ENCODE measurements around the gene PPP1R17. TPM values are rescaled to one million over a fixed set of nuclear protein-coding genes. Genes with fewer than 3 reads are reported as not detected.

PPP1R17 gene
- total and polyA plus RNA-seq, 7 donors: not detected

DNA sequence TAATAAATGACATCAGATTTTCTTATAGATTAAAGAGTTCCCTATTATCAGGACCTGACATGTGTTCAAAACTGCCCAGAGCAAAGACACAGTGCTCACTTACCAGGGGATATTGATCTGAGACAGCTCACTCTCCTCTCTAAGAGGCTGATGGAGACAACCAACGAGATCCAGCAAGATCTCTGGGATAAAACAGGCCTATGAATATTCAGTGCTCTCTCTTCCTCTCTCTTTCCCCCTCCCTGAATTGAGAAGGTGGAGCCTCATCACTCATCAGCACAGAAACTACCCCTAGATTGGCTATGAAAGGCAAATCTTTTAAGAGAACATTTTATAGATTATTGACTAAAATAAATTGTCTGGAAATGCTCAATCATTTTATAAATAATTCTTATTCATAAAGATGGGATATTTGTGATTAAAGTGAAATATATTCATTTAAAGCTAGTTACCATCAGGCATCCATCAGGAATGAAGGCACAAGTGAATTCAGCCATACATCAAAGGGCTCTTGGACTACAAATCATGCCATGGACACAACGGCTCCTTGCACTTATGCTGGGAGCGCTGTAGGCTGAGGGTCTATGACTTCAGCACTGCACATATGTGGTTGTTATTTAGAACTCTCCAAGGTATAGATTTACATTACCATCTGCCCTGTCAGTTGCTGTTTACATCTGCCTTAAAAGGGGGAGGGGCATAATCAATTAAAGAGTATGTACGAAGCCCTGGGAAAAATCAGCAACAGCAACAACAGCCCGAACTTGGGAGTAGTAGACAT is 3.4 kb upstream of the PPP1R17 start:
- intact Hi-C loops (cut with DNase I): no loop called here
- Histone ChIP-seq H3K36me3 (no peaks in the 10 kb centered on the region), H3K4me3 (no peak overlapping the region), H3K4me1 (no peaks in the 10 kb centered on the region), H3K27ac (no peak overlapping the region), H3K27me3 (no peaks in the 10 kb centered on the region), H3K9me3 (no peaks in the 10 kb centered on the region)
- no peak for DNase-seq
- no peak for TF ChIP-seq EP300 (IDR thresholded peaks at IDR 0.05)
- TF ChIP-seq, protein P1, sequence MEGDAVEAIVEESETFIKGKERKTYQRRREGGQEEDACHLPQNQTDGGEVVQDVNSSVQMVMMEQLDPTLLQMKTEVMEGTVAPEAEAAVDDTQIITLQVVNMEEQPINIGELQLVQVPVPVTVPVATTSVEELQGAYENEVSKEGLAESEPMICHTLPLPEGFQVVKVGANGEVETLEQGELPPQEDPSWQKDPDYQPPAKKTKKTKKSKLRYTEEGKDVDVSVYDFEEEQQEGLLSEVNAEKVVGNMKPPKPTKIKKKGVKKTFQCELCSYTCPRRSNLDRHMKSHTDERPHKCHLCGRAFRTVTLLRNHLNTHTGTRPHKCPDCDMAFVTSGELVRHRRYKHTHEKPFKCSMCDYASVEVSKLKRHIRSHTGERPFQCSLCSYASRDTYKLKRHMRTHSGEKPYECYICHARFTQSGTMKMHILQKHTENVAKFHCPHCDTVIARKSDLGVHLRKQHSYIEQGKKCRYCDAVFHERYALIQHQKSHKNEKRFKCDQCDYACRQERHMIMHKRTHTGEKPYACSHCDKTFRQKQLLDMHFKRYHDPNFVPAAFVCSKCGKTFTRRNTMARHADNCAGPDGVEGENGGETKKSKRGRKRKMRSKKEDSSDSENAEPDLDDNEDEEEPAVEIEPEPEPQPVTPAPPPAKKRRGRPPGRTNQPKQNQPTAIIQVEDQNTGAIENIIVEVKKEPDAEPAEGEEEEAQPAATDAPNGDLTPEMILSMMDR (IDR thresholded peaks at IDR 0.05): no peak
- TF ChIP-seq POLR2AphosphoS5 (IDR thresholded peaks at IDR 0.05): no peak
- TF ChIP-seq POLR2A (IDR thresholded peaks at IDR 0.05): no peak
- 57 to 61% methylated on average over 5 of the region's 5 CpGs for WGBS, 2 donors

DNA sequence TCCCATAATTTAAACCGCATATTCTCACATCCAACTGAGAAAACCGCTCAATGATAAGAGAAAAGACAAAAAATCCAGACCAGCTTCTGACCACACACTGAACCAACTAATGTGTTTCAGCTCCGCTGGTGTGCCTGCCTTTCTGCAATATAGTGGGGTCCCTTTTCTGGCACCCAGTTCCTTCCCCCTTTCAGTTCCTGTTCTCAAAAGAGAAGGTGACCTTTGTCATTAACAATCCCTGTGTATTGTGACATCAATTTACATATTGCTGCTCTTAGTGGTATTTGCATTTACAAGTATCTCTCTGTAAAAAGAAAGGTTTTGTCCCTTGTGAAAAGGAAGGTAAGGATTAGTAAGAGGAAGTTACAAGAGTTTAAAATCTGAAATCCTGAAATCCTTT is 1.4 kb downstream of the PPP1R17 start:
- TF ChIP-seq EP300 (IDR thresholded peaks at IDR 0.05): no peak
- no peak for TF ChIP-seq POLR2AphosphoS5 (IDR thresholded peaks at IDR 0.05)
- no peak for TF ChIP-seq POLR2A (IDR thresholded peaks at IDR 0.05)
- Histone ChIP-seq H3K36me3 (no peaks in the 10 kb centered on the region), H3K27ac (no peak overlapping the region), H3K4me3 (no peak overlapping the region), H3K9me3 (no peaks in the 10 kb centered on the region), H3K27me3 (no peaks in the 10 kb centered on the region), H3K4me1 (no peaks in the 10 kb centered on the region)
- DNase-seq: no peak
- intact Hi-C loops (cut with DNase I): no loop called here
- WGBS, 2 donors: 64 to 81% methylated on average over 3 of the region's 3 CpGs

DNA sequence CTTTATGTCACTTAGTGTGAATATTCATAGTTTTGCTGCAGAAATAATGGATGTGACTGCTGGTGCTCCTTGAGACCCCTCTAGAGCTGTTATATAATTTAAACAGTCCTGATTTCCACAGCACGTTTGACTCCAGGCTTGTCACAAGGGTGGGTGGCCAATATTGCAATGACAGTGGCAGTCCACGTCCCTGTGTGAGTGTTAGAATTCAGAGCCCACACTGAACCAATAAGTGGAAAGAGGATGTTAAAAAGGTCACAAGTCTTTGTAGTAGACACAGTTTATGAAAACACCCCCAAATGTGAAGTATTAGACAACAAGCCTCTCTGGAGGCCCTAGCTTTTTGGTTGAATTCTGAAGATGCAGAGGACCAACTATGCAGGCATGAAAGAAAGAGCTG is 2.0 kb downstream of the PPP1R17 start:
- Histone ChIP-seq H3K27ac (no peak overlapping the region), H3K4me3 (no peak overlapping the region), H3K9me3 (no peaks in the 10 kb centered on the region), H3K36me3 (no peaks in the 10 kb centered on the region), H3K27me3 (no peaks in the 10 kb centered on the region), H3K4me1 (no peaks in the 10 kb centered on the region)
- 39 to 47% methylated on average over 2 of the region's 2 CpGs for WGBS, 2 donors
- DNase-seq: no peak
- intact Hi-C loops (cut with DNase I): no loop called here
- TF ChIP-seq, protein P1 (IDR thresholded peaks at IDR 0.05): no peak
- TF ChIP-seq EP300 (IDR thresholded peaks at IDR 0.05) (no peak), POLR2AphosphoS5 (IDR thresholded peaks at IDR 0.05) (no peak), POLR2A (IDR thresholded peaks at IDR 0.05) (no peak)

DNA sequence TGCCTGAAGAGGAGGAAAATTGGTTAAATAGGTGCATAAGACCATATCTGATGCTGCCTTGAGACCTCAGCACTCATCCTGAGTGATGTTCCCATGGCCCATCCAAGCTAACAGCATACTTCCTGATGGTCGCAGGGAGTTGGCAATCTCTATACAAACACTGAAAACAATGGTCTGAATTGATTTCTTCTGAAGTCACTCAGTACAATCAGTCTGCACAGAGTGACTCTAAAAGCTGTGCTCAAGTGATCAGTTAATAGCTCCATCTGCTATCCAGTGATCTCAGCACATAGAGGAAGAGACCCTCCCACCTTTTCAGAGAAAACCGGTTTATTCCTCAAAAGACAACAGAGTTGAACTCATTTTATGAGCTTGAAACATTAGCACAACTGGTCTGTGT is 3.9 kb downstream of the PPP1R17 start:
- Histone ChIP-seq H3K9me3 (no peaks in the 10 kb centered on the region), H3K4me3 (no peak overlapping the region), H3K27me3 (no peaks in the 10 kb centered on the region), H3K4me1 (no peaks in the 10 kb centered on the region), H3K36me3 (no peaks in the 10 kb centered on the region), H3K27ac (no peak overlapping the region)
- DNase-seq: no peak
- TF ChIP-seq EP300 (IDR thresholded peaks at IDR 0.05): no peak
- TF ChIP-seq POLR2A (IDR thresholded peaks at IDR 0.05): no peak
- TF ChIP-seq, protein P1 (IDR thresholded peaks at IDR 0.05): no peak
- no peak for TF ChIP-seq POLR2AphosphoS5 (IDR thresholded peaks at IDR 0.05)
- WGBS, 2 donors: 16 to 49% methylated on average over 2 of the region's 2 CpGs
- intact Hi-C loops (cut with DNase I): no loop called here

DNA sequence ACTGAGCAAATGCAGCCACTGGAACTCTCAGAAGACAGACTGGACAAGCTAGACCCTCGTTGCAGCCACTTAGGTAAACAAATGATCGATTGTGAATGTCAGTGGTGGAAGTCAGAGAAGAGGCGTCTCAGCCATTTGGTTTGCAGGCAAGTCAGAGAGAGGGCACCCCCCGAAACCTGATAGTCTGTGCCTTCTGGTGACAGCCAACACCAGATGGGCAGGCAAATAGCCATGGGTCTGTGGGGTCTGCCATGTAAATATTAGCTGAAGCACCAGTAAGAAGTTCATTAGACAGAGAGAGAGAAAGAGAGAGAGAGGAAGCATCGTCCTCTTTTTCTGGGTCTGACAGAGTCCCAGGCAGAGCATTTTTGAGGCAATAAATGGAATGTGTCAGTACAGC is 5.4 kb downstream of the PPP1R17 start:
- TF ChIP-seq EP300 (IDR thresholded peaks at IDR 0.05) (no peak), POLR2AphosphoS5 (IDR thresholded peaks at IDR 0.05) (no peak), POLR2A (IDR thresholded peaks at IDR 0.05) (no peak)
- TF ChIP-seq, protein P1 (IDR thresholded peaks at IDR 0.05): no peak
- Histone ChIP-seq H3K36me3 (no peaks in the 10 kb centered on the region), H3K27ac (no peak overlapping the region), H3K9me3 (no peaks in the 10 kb centered on the region), H3K4me3 (no peak overlapping the region), H3K27me3 (no peaks in the 10 kb centered on the region), H3K4me1 (no peaks in the 10 kb centered on the region)
- DNase-seq: no peak
- WGBS, 2 donors: 35 to 40% methylated on average over 5 of the region's 5 CpGs
- intact Hi-C loops (cut with DNase I): no loop called here

Measured in sigmoid colon (tissue), 7 donors.